ENCODE data around the gene PRPS1L1.

PRPS1L1 gene

GRCh38 chr7:17996442-17997223 lies 31.0 kb downstream of the PRPS1L1 start:
- H3K4me1 Mint-ChIP-seq: peaks cover 4% of the 10 kb centered on the region
- ATAC-seq (replicated peaks; ENCODE audit: extremely low read depth, poor library complexity, severe bottlenecking): no peak
- no peak overlapping the region for H3K27ac Mint-ChIP-seq (ENCODE audit: low read depth)
- DNase-seq (ENCODE audit: low spot score in 2 of 2): no peak
- no peaks in the 10 kb centered on the region for H3K9me3 Mint-ChIP-seq
- H3K27me3 Mint-ChIP-seq: no peaks in the 10 kb centered on the region
- H3K36me3 Mint-ChIP-seq (ENCODE audit: insufficient read depth): no peaks in the 10 kb centered on the region
- no peak overlapping the region for H3K4me3 Mint-ChIP-seq

- ATAC-seq (replicated peaks; ENCODE audit: extremely low read depth, poor library complexity, severe bottlenecking) (no peak), DNase-seq (ENCODE audit: low spot score in 2 of 2) (no peak)
- peaks cover 4% of the 10 kb centered on the region for H3K4me1 Mint-ChIP-seq
- no peak overlapping the region for H3K27ac Mint-ChIP-seq (ENCODE audit: low read depth)
- H3K9me3 Mint-ChIP-seq: no peaks in the 10 kb centered on the region
- H3K27me3 Mint-ChIP-seq: no peaks in the 10 kb centered on the region
- H3K4me3 Mint-ChIP-seq: no peak overlapping the region
- no peaks in the 10 kb centered on the region for H3K36me3 Mint-ChIP-seq (ENCODE audit: insufficient read depth)
Measured at GRCh38 chr7:17996040-17996439, 31.6 kb downstream of the PRPS1L1 start.

- Mint-ChIP-seq H3K9me3 (no peaks in the 10 kb centered on the region), H3K27me3 (no peaks in the 10 kb centered on the region), H3K36me3 (ENCODE audit: insufficient read depth) (no peaks in the 10 kb centered on the region), H3K4me3 (no peak overlapping the region), H3K27ac (ENCODE audit: low read depth) (no peak overlapping the region), H3K4me1 (peaks cover 4% of the 10 kb centered on the region)
- no peak for ATAC-seq (replicated peaks; ENCODE audit: extremely low read depth, poor library complexity, severe bottlenecking)
- DNase-seq (ENCODE audit: low spot score in 2 of 2): no peak
Measured at GRCh38 chr7:17994079-17994850, 33.4 kb downstream of the PRPS1L1 start.

GRCh38 chr7:17991866-17992648 lies 35.6 kb downstream of the PRPS1L1 start:
- H3K4me1 Mint-ChIP-seq: peaks cover 4% of the 10 kb centered on the region
- H3K9me3 Mint-ChIP-seq: no peaks in the 10 kb centered on the region
- no peak overlapping the region for H3K27ac Mint-ChIP-seq (ENCODE audit: low read depth)
- DNase-seq (ENCODE audit: low spot score in 2 of 2) (no peak), ATAC-seq (replicated peaks; ENCODE audit: extremely low read depth, poor library complexity, severe bottlenecking) (no peak)
- H3K36me3 Mint-ChIP-seq (ENCODE audit: insufficient read depth): no peaks in the 10 kb centered on the region
- no peaks in the 10 kb centered on the region for H3K27me3 Mint-ChIP-seq
- H3K4me3 Mint-ChIP-seq: no peak overlapping the region

GRCh38 chr7:17990761-17991160 lies 36.9 kb downstream of the PRPS1L1 start:
- ATAC-seq (replicated peaks; ENCODE audit: extremely low read depth, poor library complexity, severe bottlenecking): no peak
- no peaks in the 10 kb centered on the region for H3K36me3 Mint-ChIP-seq (ENCODE audit: insufficient read depth)
- H3K27me3 Mint-ChIP-seq: no peaks in the 10 kb centered on the region
- no peak overlapping the region for H3K4me3 Mint-ChIP-seq
- DNase-seq (ENCODE audit: low spot score in 2 of 2): no peak
- H3K4me1 Mint-ChIP-seq: peaks cover 4% of the 10 kb centered on the region
- H3K9me3 Mint-ChIP-seq: no peaks in the 10 kb centered on the region
- H3K27ac Mint-ChIP-seq (ENCODE audit: low read depth): no peak overlapping the region

GRCh38 chr7:17989546-17989945 lies 38.1 kb downstream of the PRPS1L1 start:
- Mint-ChIP-seq H3K36me3 (ENCODE audit: insufficient read depth) (no peaks in the 10 kb centered on the region), H3K9me3 (no peaks in the 10 kb centered on the region), H3K4me3 (no peak overlapping the region), H3K4me1 (peaks cover 4% of the 10 kb centered on the region), H3K27ac (ENCODE audit: low read depth) (no peak overlapping the region), H3K27me3 (no peaks in the 10 kb centered on the region)
- no peak for ATAC-seq (replicated peaks; ENCODE audit: extremely low read depth, poor library complexity, severe bottlenecking)
- DNase-seq (ENCODE audit: low spot score in 2 of 2): no peak

GRCh38 chr7:17988858-17989257 lies 38.8 kb downstream of the PRPS1L1 start:
- no peak for ATAC-seq (replicated peaks; ENCODE audit: extremely low read depth, poor library complexity, severe bottlenecking)
- no peaks in the 10 kb centered on the region for H3K9me3 Mint-ChIP-seq

GRCh38 chr7:17988141-17988540 lies 39.5 kb downstream of the PRPS1L1 start:
- no peak overlapping the region for H3K27ac Mint-ChIP-seq (ENCODE audit: low read depth)
- H3K27me3 Mint-ChIP-seq: no peaks in the 10 kb centered on the region
- H3K36me3 Mint-ChIP-seq (ENCODE audit: insufficient read depth): no peaks in the 10 kb centered on the region
- H3K4me3 Mint-ChIP-seq: no peak overlapping the region
- ATAC-seq (replicated peaks; ENCODE audit: extremely low read depth, poor library complexity, severe bottlenecking): no peak
- DNase-seq (ENCODE audit: low spot score in 2 of 2): no peak
- H3K4me1 Mint-ChIP-seq: peaks cover 3% of the 10 kb centered on the region
- no peaks in the 10 kb centered on the region for H3K9me3 Mint-ChIP-seq

More at GRCh38 chr7:17988858-17989257, 38.8 kb downstream of the PRPS1L1 start:
- Mint-ChIP-seq H3K27me3 (no peaks in the 10 kb centered on the region), H3K4me3 (no peak overlapping the region), H3K4me1 (peaks cover 4% of the 10 kb centered on the region), H3K36me3 (ENCODE audit: insufficient read depth) (no peaks in the 10 kb centered on the region), H3K27ac (ENCODE audit: low read depth) (no peak overlapping the region)
- DNase-seq (ENCODE audit: low spot score in 2 of 2): no peak

- Mint-ChIP-seq H3K27ac (ENCODE audit: low read depth) (no peak overlapping the region), H3K4me3 (no peak overlapping the region), H3K9me3 (no peaks in the 10 kb centered on the region), H3K27me3 (no peaks in the 10 kb centered on the region), H3K36me3 (ENCODE audit: insufficient read depth) (no peaks in the 10 kb centered on the region), H3K4me1 (peaks cover 6% of the 10 kb centered on the region)
- no peak for DNase-seq (ENCODE audit: low spot score in 2 of 2)
- no peak for ATAC-seq (replicated peaks; ENCODE audit: extremely low read depth, poor library complexity, severe bottlenecking)
Measured at GRCh38 chr7:17986851-17987250, 40.8 kb downstream of the PRPS1L1 start.

- no peaks in the 10 kb centered on the region for H3K9me3 Mint-ChIP-seq
- no peaks in the 10 kb centered on the region for H3K36me3 Mint-ChIP-seq (ENCODE audit: insufficient read depth)
- no peak overlapping the region for H3K4me3 Mint-ChIP-seq
- DNase-seq (ENCODE audit: low spot score in 2 of 2) (no peak), ATAC-seq (replicated peaks; ENCODE audit: extremely low read depth, poor library complexity, severe bottlenecking) (no peak)
- no peaks in the 10 kb centered on the region for H3K27me3 Mint-ChIP-seq
- peaks cover 6% of the 10 kb centered on the region for H3K4me1 Mint-ChIP-seq
- H3K27ac Mint-ChIP-seq (ENCODE audit: low read depth): no peak overlapping the region
Measured at GRCh38 chr7:17985473-17986239, 42.0 kb downstream of the PRPS1L1 start.

- no peak overlapping the region for H3K27ac Mint-ChIP-seq (ENCODE audit: low read depth)
Measured at GRCh38 chr7:17984288-17984687, 43.4 kb downstream of the PRPS1L1 start.

More at GRCh38 chr7:17984288-17984687, 43.4 kb downstream of the PRPS1L1 start:
- no peaks in the 10 kb centered on the region for H3K36me3 Mint-ChIP-seq (ENCODE audit: insufficient read depth)
- H3K27me3 Mint-ChIP-seq: no peaks in the 10 kb centered on the region
- no peaks in the 10 kb centered on the region for H3K9me3 Mint-ChIP-seq
- H3K4me3 Mint-ChIP-seq: no peak overlapping the region
- ATAC-seq (replicated peaks; ENCODE audit: extremely low read depth, poor library complexity, severe bottlenecking): no peak
- no peak for DNase-seq (ENCODE audit: low spot score in 2 of 2)
- H3K4me1 Mint-ChIP-seq: peaks cover 6% of the 10 kb centered on the region
